SK-N-MC (cell line): Measurements from ENCODE around the gene POMGNT1.

ENCODE experiments used
- EZH2 ChIP-seq: fragments of 200-600 bp; sonication (generic); IDR thresholded peaks from one replicate; pipeline ENCODE4 v1.6.1; 2017; ENCODE audit warnings: antibody characterized with exemption
- FOXP2 ChIP-seq: optimal IDR thresholded peaks from 2 replicates; pipeline ENCODE3; 2011; ENCODE audit warnings: mild to moderate bottlenecking, moderate library complexity; ENCODE audit not compliant: insufficient read depth; ENCODE audit errors: extremely low read length, control extremely low read depth
- POLR2AphosphoS5 ChIP-seq: IDR thresholded peaks from 2 replicates; pipeline ENCODE4 v1.6.1; 2012; ENCODE audit warnings: mild to moderate bottlenecking, low read depth, low read length, borderline replicate concordance

DNA sequence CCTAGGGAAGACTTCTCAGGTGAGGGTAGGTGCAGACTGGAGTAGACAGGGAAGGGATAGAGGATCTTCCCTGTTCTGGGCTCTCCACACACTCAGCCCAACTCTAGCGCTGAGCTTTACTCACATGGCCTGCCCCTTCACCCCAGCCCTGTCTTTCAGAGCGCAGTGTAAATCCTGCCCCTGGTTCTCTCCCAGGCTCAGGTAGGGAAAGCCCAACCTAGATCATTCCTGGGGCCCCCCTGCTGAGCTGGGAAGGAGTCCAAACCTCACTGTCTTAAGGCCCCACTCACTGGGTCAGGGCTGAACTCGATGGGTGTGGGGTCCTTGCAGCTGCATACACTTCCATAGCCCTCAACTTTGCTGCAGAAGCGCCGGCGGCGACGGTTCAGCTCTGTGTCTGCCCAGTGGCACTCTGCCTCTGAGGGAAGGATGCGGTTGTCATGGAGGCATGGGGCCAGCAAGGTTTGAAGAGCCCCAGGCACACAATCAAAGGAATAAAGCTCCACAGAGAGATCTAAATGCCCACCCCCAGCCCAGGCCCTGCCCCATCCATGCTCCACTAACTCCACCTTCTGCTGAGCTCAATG is 4.2 kb downstream of the POMGNT1 start:
- TF ChIP-seq EZH2: no peak
- TF ChIP-seq POLR2AphosphoS5: no peak
- no peak for TF ChIP-seq FOXP2
